Chondrocyte (in vitro differentiated cells): ENCODE data around the gene PABPC1L. TPM values are rescaled to one million over a fixed set of nuclear protein-coding genes. Genes with fewer than 3 reads are reported as not detected.
"Not testable (repeated sequence)": the region's sequence is repeated elsewhere in the genome, so short reads cannot be mapped to it uniquely, and the experiment has no call there.

Experiments used
- DNase-seq: peaks from one replicate; pipeline ENCODE4 v3.0.0; 2021; ENCODE audit warnings: mixed read lengths, low spot score
- H3K27ac Mint-ChIP-seq: one replicate; pipeline ENCODE4 v1.8.0; 2021; ENCODE audit warnings: mild to moderate bottlenecking, moderate library complexity, mixed read lengths; ENCODE audit not compliant: unreplicated experiment
- H3K27me3 Mint-ChIP-seq: 2 replicates; pipeline ENCODE4 v1.8.0; 2021; ENCODE audit warnings: low read depth, mixed read lengths
- H3K36me3 Mint-ChIP-seq: 2 replicates; pipeline ENCODE4 v1.8.0; 2021; ENCODE audit warnings: low read depth, mixed read lengths
- H3K4me1 Mint-ChIP-seq: 2 replicates; pipeline ENCODE4 v1.8.0; 2021; ENCODE audit warnings: low read depth, mild to moderate bottlenecking, mixed read lengths
- H3K4me3 Mint-ChIP-seq: one replicate; pipeline ENCODE4 v1.8.0; 2021; ENCODE audit warnings: mild to moderate bottlenecking, moderate library complexity, mixed read lengths; ENCODE audit not compliant: unreplicated experiment
- H3K9me3 Mint-ChIP-seq: 2 replicates; pipeline ENCODE4 v1.8.0; 2021; ENCODE audit warnings: low read depth, mixed read lengths
- CTCF ChIP-seq: fragments of 200-600 bp; sonication (generic); IDR thresholded peaks from 2 replicates; pipeline ENCODE4 v1.5.0; 2021; ENCODE audit warnings: antibody characterized with exemption, mild to moderate bottlenecking, moderate library complexity
- total RNA-seq: library from RNA; stranded (reverse); gene quantifications from 3 replicates; pipeline ENCODE4 v1.2.1, GENCODE V29; 2021

PABPC1L gene
- total RNA-seq, 1 donor from 2014 or later: 31.4 TPM

GRCh38 chr20:44869471-44869870 is 40.4 kb upstream of the PABPC1L start:
- Mint-ChIP-seq H3K36me3 (peaks cover 2% of the 10 kb centered on the region), H3K27me3 (peaks cover 10% of the 10 kb centered on the region), H3K4me3 (no peak overlapping the region), H3K9me3 (no peaks in the 10 kb centered on the region), H3K27ac (no peak overlapping the region), H3K4me1 (peaks cover 8% of the 10 kb centered on the region)
- no peak for TF ChIP-seq CTCF
- no peak for DNase-seq

GRCh38 chr20:44882360-44882759 is 27.5 kb upstream of the PABPC1L start:
- not testable (repeated sequence) for DNase-seq, H3K4me3 Mint-ChIP-seq, H3K9me3 Mint-ChIP-seq, H3K27ac Mint-ChIP-seq, H3K27me3 Mint-ChIP-seq, H3K36me3 Mint-ChIP-seq
- peaks cover 19% of the 10 kb centered on the region for H3K4me1 Mint-ChIP-seq

GRCh38 chr20:44883214-44883902 is 26.5 kb upstream of the PABPC1L start:
- no peak overlapping the region for H3K27ac Mint-ChIP-seq
- H3K4me3 Mint-ChIP-seq: no peak overlapping the region
- no peaks in the 10 kb centered on the region for H3K36me3 Mint-ChIP-seq
- DNase-seq: no peak
- H3K4me1 Mint-ChIP-seq: peaks cover 29% of the 10 kb centered on the region
- peaks cover 3% of the 10 kb centered on the region for H3K27me3 Mint-ChIP-seq
- TF ChIP-seq CTCF: no peak
- no peaks in the 10 kb centered on the region for H3K9me3 Mint-ChIP-seq

GRCh38 chr20:44884907-44885391 is 24.9 kb upstream of the PABPC1L start:
- DNase-seq: no peak
- no peaks in the 10 kb centered on the region for H3K36me3 Mint-ChIP-seq
- no peaks in the 10 kb centered on the region for H3K27me3 Mint-ChIP-seq
- no peak for TF ChIP-seq CTCF
- H3K9me3 Mint-ChIP-seq: no peaks in the 10 kb centered on the region
- H3K4me1 Mint-ChIP-seq: peaks cover 45% of the 10 kb centered on the region
- peak overlapping the region; percentile 91 for H3K4me3 Mint-ChIP-seq
- H3K27ac Mint-ChIP-seq: peak overlapping the region; percentile 87

- Mint-ChIP-seq H3K27ac (peak within 1 kb of the TSS; percentile 99), H3K27me3 (no peaks in the 10 kb centered on the region), H3K36me3 (no peaks in the 10 kb centered on the region), H3K4me3 (peak within 1 kb of the TSS; percentile 91), H3K9me3 (no peaks in the 10 kb centered on the region), H3K4me1 (peaks cover 46% of the 10 kb centered on the region)
- DNase-seq: peak; percentile 99
- TF ChIP-seq CTCF: no peak
Measured at GRCh38 chr20:44885392-44886265, 24.2 kb upstream of the PABPC1L start, which contains the start of gene YWHAB. Gene YWHAB (plus strand): TSS chr20:44885705. CDS start chr20:44901534, 15,829 bp downstream.
